DMS53 treated with DMSO at 0.1 percent for 48 hours (cell line): ENCODE measurements around the gene PAX2.

Experiments
- DNase-seq: peaks from one replicate; lab custom pipeline; 2025; ENCODE audit not compliant: unreplicated experiment; lab: John Stamatoyannopoulos, UW

PAX2 gene

DNA sequence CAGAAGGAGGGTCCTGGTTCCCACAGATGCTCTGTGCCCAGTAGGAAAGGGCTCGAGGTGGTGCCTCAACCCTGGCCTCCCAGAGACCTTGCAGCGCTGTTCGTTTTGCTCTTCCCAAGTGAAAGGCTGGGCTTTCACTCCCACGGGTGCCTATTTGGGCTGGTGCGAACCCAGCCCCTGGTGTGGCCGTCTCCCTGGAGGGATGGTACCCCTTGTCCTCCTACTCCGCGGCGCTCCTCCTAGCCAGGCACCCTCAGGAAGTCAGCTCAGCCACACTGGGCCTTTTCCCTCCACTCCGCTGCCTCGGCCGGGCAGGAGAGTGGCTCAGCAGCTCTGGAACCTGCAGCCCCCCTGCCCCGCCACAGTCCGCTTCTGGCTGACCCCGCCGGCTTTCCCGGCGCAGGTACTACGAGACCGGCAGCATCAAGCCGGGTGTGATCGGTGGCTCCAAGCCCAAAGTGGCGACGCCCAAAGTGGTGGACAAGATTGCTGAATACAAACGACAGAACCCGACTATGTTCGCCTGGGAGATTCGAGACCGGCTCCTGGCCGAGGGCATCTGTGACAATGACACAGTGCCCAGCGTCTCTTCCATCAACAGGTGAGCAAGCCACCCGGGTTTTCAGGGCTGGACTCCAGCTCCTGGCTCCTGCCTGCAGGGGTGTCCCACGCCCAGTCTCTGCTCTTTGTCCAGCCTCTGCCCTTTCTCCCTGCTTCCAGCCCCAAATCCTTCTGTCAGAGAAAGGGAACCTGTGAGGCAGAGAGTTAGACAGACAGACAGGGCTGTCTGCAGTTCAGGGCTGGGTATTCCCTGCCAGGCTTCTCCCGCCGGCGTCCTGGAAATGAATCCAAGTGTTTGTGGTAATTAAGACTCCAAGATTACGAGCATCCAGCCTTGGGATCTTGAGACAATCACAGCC lies 5.2 kb downstream of the PAX2 start:
- no peak for DNase-seq

DNA sequence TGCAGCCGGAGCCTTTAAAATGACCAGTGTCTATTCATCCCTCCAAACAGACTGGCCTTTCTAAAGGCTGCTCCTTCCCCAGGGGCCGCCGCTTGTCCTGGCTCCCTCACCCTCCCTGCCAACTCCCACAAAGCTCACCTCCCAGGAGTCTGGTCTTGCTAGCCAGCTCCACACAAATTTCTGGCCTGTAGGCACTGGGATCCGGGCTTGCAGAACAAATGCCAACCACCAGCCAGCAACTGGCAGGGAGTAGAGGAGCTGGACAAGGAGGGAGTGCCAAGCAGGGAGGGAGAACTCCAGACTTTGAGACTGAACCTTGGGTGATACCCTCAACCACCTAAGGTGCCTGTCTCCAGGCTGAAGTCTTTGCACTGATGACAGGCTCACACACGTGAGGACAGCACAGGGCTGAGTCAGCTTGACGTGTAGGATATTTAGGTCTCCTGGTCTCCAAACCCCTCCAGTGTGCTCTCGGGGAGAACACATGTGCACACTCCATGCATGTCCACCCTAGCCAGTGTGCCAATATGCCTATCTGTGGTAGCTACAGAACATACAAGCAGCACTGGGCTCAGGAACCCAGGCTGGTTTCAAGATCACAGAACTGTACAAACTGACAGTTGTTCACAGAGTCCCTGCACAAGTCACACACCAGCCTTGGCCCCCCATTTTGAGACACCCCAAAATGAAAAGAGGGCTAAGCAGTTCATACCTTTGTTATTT lies 6.0 kb downstream of the PAX2 start:
- no peak for DNase-seq

DNA sequence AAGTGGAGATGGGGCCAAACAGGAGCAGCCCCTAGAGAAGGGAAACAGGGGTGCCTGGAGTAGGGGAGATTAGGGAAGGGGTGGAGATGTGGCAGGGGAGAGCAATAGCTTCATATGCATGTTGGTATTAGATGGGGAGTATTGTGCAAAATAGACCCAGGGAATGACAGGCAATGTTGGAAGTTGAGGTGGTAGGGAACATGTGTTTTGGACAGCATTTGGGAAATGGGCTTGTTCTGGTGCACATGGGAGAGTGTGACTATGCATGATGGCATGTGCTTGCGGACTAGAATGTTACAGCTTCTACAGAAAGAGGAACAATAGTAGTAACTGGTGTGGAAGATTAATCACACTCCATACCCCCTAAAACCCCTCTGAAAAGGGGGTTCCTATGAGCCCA lies 10.4 kb downstream of the PAX2 start:
- DNase-seq, result no peak

DNA sequence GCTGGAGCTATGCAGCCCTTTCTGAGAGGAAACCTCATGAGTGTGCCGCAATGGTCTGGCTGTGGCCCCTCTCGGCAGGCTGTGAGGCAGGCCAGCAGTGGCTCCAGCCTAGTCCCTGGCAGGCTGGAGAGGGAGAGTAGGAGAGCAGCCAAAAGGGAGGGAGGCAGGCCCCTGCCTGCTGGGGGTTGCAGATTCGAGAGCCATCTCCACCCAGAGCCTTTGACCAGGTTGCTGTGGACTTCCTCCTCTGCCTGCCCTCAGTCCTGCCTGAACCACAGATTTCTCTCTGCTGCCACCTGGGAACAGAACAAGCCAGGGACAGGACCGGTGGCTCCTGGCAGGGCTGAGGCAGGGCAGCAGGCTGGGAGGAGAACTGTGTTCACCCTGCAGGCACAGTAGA lies 13.9 kb downstream of the PAX2 start:
- no peak for DNase-seq

DNA sequence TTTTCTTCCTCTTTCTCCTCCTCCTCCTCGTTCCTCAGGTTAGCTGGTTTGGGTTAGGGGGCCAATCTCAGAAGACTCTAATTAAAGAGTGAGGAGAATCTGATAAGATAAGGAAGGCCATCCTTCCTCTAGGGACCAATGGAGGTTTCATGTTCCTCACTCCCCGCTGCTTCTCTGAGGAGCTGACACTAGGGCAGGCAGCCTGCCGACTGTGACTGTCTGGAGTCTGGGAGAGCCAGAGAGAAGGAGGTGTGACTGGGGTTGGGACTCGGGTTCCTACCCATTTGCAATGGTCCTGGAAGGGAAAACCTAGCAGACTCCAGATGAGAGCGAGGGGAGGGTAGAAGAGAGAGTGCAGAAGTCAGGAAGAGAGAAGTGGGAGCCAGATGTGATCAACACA lies 15.3 kb downstream of the PAX2 start:
- no peak for DNase-seq

DNA sequence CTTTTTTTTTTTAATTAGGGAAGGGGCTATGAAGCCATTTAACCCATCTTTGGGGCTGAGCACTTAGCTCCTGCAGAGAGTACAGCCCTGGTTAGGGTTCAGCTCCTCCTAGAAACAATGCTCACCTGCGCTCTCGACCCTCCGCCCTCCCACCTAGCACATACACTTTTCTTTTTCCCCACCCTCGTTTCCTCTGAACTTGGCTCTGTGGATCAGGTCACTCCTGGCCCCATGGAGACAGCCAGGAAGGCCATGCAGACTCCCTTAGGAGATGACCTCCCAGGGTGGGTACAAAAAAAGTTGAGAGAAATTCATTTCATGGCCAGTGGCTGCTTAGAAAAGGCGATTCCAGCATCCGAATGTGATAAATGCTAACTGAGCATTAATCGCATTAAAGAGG lies 15.8 kb downstream of the PAX2 start:
- no peak for DNase-seq

DNA sequence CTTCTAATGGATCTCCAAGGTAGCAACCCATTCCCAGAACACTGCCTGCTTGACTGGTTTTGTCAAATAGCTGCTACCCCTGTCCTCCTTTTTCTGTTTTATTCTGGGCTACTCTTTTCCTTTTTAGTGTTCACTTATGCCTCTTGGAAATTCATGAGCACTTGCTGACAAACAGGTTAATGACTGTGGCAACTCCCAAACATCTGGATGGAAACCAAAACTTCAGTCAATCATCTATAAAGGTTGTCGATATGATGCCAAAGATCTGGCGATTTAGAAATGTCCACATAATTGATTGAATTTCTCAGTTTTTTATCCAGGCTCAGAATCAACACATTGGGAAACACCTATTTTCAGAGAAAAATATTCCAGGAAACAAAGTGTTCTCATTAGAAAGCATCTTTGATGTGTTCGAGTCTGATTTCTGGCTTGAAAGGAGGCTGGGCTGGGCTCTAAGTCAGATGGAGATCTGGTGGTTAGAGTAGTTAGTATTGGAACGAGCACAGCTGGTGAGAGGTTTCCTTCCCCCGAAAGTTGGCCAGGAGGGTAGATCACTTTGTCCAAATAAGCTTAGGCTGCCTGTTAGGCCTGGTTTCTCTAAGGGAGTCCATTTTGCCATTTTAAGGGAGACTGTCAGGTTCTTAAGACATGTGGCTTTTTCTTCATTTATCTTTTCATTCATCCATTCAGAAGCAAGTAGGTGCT lies 17.8 kb downstream of the PAX2 start:
- no peak for DNase-seq

DNA sequence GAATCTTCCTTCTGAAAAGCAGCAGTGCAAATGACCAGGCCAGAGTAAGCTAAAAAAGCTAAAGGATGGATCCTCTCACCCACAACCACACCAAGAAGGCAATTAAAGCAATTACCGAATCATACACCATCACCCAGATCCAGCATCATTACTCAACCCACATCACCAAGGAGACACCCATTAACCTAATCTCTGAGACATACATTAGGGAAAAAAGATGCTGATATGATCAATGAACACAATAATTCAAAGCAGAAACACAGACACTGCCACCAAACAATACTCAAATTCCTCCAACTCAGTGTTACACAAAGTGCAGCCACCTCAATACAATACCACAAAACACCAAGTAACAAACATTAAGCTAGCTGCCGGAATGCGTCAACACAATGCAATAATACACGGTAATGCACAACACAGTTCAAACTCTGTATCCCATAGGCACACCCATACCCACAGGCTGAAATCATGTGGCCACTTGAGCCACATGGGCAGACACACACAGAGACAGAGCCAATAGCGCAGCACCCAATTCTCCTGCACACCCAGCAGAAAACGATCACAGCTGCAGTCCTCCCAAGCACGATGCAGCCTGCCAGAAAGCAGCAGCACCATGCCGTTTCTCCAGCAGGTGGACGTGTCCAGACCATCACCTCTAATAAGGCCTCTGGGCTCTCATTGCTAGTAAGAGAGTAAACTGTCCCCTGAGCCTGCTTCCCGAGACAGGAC lies 21.5 kb downstream of the PAX2 start:
- DNase-seq, result no peak

DNA sequence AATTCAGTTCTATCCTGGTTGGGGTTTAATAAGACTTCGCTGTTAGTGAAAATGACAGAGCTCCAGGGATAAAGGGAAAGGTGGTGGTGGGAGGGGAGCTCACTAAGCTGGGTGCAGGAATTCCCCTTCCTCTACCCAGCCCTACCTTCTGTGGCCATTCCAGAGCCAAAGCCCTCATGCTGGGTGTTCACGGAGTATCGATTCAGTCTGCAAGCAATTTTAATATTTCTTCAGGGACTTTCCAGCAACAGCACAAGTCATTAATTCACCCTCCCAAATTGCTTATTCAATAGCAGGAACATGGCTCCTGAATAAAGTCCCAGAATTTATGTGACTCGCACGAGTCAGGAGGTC lies 22.0 kb downstream of the PAX2 start:
- no peak for DNase-seq

DNA sequence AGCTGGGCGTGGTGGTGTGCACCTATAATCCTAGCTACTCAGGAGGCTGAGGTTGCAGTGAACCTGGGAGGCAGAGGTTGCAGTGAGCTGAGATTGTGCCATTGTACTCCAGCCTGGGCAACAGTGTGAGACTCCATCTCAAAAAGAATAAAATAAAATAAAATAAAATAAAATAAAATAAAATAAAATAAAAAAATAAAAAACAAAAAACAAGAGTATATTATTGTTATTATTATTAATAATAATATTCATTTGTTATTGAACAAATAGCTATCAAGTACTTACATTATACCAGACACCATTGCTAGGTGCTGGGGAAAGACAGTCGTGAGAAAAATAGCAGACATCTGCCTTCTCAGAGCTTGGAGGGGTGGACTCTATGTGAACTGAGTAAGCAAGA lies 24.1 kb downstream of the PAX2 start:
- DNase-seq, result no peak

DNA sequence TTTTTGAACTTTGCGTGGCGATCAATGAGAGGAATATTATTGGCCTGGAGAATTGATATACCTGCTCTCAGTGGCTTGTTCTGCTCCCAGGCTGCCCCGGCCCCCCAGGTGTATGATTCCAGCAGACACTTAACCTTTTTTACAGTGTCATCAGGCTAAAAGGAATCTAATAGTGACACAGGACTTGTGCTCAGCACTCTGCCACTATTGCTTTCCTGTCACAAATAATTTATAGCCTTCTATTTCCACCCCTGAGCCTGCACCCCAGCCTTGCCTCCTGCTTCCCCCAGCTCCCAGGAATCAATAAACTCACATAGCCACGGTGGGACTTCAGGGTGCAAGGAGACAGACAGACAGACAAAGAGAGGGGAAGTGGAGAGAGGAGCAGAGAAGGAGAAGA lies 28.3 kb downstream of the PAX2 start:
- DNase-seq, result no peak

DNA sequence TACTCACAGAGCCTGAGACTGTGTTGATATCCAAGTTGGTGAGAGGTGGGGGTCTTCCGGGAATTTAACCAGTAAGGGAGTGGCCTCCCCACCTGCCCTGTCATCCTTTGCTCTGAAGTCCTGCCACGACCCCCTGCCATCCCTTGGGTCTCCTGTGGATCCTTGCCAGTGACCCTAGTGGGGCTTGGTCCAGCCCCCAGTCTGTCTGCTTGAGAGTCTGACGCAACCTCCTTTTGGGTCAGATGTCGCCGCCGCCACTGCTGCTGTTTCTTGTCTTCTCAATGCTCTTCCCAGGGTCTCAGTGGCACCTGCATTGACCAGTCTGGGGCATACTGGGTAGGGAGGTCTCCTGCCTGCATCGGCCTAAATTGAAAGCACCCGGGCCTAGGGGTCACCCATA lies 28.8 kb downstream of the PAX2 start:
- DNase-seq, result no peak

DNA sequence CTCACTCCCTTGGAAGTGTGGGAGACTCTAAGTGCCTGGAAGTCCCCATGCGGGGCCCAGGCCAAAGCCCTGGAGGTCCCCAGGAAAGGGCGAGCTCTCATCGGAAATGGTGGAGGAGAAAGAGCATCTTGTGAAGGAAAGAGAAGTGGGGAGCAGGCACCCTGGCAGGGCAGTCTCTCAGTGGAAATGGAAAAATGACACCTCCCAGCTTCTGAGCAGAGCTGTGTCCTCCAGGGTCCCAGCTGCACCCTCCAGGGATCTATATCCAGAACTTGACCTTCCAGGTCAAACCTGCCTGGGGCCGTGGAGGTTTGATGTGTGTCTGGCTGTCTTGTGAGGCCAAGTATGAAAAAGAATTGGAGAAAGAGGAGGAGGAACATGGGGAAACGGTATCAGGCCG lies 29.5 kb downstream of the PAX2 start:
- no peak for DNase-seq

DNA sequence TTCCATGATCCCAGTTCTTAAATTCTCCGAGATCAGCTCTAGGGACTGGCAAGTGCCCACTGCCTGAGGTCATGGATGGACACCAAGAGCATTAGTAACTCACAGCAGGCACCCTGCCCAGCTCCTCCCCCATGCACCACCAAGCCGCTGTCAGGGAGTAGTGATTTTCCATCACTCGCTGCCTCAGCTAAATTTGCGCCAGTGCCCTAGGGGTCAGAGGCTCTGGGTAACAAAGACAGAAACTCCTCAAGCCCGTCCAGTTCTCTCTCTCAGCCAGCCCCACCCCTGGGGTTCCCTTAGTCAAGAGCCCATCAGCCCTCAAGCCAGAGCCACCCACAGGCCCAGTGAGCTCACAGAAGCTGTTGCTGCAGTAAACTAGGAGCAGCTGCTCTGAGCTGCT lies 30.0 kb downstream of the PAX2 start:
- no peak for DNase-seq

DNA sequence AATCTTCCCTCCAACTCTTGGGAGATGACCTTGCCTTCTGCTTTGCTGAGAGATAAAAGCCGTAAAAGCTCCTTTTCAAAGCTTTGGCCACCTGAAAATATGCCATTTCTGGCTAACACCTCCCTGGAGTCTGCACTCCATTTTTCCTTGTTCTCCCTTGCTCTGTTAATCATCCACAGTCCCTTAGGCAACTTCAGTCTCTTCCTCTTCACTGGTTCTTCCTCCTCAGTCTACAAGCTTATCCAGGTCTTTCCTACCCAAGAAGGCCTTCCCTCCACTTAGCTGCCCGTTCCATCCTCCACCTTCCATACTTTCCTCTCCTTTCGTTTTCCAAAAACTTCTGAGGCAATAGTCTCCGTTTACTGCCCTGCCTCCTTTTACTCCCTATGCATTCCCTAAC lies 30.5 kb downstream of the PAX2 start:
- no peak for DNase-seq

DNA sequence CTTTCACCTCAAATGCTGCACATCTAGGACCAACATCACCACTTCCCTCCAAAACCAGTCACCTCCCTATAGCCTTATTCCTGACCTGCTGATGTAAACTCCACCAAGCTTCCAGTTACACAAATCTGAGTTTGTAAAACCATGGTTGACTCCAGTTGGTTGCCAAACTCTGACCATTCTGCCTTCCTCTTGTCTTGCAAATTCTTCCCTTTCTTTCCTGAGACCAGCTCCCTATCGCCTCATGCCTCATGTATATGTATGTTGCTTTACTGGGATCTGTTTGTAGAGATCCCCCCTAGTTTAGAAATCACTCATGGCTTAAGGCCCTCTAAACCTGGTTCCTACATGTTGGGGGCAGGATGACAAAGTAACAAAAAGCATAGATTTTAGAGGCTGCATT lies 31.3 kb downstream of the PAX2 start:
- DNase-seq, result no peak

DNA sequence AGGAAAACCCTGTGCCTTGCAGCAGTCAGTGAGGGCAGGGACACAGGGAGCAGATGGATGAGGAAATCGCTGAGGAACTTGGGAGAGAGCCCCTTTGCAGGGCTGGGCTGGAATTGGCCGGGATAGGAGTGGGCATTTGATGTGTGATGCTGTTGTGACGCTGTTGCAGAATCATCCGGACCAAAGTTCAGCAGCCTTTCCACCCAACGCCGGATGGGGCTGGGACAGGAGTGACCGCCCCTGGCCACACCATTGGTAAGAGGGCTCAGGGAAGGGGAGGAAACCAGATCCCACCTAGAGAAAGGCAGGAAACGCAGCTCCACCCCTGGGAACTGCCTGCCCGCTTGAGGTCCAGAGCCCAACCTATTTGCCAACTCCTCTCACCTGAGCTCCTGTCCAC lies 33.9 kb downstream of the PAX2 start:
- DNase-seq, result no peak

DNA sequence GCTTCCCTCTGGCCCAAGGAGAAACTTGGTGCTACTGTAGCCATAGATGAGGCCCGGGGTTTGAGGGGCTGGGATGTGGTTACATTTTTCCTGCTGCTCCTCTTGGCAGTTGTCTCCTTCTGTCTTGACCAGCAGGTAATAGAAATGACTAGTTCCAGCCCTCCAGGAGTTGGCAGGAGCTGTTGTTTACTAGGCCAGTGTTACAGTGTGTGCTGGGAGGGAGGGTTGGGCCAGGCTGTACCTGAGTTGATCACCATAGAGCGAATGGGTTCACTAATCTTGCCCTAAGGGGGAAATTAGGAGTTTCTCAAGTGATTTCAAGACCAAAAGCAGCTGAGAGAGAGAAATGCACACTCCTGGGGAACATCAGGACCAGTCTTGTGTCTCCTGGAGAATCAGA lies 34.9 kb downstream of the PAX2 start:
- DNase-seq, result no peak

DNA sequence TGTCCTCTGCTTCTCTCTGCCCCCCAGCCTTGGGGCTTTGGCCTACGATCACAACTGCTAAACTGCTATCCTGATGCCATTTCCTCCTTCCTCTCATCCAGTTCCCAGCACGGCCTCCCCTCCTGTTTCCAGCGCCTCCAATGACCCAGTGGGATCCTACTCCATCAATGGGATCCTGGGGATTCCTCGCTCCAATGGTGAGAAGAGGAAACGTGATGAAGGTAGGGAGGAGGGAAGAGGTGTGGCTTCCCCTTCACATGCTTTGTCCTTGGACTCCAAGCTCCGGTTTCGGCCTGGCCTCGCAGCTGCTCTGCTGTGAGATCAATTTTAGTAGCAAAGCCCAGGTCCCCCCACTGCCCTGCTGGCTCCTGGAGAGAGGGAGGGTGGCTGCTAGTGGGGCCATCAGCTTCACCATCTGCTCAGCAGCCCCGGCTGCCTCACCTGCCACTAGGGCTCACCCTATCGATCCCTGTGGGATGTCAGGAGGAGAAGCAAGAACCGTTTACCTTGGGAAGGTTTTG lies 35.8 kb downstream of the PAX2 start:
- no peak for DNase-seq

DNA sequence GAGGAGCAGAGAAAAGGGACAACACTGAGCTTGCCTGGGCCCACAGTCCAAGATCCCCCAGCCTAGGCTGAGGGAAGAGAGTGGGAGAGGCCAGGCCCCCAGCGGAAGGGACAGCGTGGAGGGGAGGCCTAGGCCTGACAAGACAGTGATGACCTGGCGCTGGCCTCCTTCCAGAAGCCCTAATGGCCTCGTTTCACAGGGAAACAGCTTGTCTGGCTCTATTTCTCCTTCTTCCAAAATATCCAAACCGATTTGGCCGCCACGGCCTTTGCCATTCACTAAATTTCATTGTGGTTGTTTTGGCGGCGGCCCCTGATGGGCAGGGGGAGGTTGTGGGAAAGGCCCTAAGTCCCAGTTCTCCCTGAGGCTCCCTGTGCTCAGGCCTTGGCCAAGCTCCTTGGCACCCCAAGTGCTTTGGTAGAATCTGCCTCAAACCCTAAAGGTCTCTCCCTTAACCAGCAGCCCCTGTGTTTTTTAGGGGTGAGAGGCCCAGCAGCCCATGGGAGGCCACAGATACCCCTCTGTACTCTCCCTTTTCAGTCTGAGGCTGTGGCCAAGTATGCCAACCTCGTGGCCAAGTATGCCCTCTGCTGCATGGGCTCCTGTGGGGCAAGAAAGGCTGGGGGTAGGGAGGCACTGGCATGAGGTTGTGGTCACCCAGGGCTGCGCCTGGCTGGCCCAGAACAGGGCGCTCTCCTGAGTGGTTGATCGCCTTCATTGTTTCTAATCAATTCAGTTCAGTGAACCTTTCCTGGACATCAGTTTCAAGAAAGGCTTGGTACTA lies 37.3 kb downstream of the PAX2 start:
- no peak for DNase-seq
